Activated effector memory CD4-positive, alpha-beta T cell treated with Interleukin-2 at 50 U/mL for 16 hours (primary cell): ENCODE measurements around the gene PATJ.
"Not testable (repeated sequence)": the region's sequence is repeated elsewhere in the genome, so short reads cannot be mapped to it uniquely, and the experiment has no call there.

Experiments
- DNase-seq: peaks from one replicate; pipeline ENCODE4 v3.0.0-alpha.2; 2020

PATJ gene

DNA sequence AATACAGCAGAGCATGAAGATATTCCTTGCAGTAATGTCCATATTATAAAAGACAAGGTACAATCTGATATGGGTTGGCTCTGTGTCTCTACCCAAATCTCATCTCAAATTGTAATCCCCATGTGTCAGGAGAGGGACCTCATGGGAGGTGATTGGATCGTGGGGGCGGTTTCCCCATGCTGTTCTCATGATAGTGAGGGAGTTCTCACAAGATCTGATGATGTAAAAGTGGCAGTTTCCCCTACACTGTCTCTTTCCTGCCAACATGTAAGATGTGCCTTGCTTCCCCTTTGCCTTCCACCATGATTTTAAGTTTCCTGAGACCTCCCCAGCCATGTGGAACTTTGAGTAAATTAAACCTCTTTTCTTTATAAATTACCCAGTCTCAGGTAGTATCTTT lies 152.0 kb downstream of the PATJ start:
- not testable (repeated sequence) for DNase-seq

DNA sequence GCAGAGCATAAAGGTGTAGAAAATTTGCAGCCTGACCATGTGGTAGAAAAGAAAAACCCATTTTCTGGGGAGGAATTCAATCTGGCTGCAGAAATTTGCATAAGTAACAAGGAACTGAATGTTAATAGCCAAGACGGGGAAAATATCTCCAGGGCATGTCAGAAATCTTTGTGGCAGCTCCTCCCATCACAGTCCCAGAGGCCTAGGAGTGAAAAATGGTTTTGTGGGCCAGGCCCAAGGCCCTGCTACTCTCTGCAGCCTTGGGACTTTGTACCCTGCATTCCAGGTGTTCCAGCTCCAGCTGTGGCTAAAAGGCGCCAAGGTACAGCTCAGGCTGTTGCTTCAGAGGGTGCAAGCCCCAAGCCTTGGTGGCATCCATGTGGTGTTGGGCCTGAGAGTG lies 152.9 kb downstream of the PATJ start:
- no peak for DNase-seq

DNA sequence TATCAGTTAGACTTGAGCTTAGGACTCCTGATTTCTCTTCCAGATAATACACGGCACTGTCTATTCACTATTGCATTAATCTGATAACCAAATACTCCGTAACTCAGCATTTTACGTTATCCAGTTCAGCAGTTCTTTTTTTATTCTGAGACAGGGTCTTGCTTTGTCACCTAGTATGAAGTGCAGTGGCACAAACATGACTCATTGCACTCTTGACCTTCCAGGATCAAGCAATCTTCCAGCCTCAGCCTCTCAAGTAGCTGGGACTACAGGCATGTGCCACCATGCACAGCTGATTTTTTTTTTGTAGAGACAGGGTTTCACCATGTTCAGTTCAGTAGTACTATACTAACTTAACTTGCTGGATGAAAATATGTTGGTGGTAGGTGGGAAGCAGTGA lies 156.4 kb downstream of the PATJ start:
- DNase-seq: no peak

DNA sequence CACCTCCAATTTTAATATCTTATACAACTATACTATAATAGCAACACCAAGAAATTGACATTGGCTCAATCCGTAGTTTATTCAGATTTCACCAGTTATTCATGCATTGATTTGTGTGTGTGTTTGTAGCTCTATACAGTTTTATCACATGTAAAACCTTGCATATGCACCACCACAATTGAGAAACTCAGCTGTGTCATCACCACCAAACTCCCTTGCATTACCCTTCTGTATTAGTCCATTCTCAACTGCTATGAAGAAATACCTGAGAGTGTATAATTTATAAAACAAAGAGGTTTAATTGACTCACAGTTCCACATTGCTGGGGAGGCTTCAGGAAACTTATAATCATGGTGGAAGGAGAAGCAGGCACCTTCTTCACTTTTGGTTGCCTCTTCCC lies 162.1 kb downstream of the PATJ start:
- no peak for DNase-seq

DNA sequence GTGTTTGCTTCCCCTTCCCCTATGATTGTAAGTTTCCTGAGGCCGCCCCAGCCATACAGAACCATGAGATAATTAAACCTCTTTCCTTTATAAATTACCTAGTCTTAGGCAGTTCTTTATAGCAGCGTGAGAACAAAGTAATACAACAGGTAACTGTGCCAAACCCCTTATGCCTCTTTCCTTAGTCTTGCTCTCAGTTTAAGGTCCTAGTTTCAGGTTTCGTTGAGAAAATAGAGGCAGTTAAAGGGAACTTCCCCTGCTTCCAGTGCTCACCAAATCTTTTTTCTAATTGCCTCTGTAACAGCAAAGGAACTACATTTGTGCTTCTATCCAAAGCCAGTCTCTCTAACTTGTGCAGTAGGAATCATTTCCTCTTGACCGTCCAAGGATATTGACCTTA lies 164.8 kb downstream of the PATJ start:
- no peak for DNase-seq

DNA sequence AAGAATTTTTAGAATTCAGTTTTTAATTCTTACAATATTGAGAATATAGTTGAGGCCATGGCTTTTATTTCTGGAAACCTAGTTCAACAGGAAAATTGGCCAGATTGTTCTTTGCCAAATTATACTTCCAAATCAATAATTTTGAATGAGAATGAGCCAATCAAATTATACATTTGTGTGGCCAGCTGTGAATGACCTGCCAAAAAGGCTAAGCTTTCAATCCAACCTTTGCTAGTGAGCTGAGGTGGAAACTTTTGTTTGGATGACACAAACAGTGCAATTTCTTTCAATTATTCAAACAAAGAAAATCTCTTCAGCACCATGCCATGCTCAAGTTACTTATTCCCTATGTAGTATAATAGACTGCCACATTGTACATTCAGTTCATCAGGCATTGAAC lies 167.8 kb downstream of the PATJ start:
- no peak for DNase-seq

DNA sequence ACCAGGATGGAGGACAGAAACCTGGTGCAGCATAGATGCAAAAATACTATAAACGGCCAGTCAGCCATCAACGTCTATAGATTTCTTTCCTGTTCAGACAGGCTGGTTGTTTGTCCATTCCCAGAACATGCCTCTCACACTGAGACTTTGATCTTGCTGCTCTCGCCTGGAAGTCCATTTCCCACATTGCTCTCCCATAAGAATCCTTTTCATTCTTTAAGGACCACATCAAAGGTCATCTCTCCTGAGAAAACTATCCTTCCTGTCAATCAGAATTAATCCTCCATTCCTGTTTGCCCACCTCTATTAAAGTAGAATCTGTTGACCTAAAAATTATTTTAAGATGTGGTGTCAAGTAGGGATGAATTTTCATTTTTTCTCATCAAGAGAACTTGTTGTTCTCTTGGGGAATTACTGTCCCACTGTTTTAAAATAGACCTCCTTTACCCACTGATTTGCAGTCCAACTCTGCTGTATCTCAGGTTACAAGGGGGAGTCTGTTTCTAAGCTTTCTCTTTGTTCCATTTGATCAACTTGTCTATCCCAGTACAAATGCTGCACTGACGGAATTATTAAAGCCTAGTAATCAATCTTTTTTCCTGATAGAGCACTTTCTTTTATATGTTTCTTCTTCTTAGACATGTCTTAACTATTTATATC lies 172.7 kb downstream of the PATJ start:
- no peak for DNase-seq

DNA sequence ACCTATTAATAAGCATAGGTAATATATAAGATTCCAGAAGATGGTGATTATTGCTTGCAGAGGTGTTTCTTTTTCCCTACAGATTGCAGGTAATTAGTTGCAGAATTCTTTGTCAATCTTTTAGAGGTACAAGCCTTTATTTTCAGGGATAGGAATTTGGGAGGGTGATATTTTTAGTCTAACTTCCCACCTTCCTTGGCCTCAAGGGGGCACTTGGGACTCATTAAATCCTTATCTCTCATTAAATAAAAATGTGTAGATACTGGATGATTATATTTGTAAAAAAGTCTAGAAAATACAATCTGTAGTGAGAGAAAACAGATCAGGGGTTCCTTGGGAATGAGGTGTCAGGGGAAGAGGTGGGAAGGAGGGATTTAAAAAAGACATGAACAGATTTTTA lies 179.2 kb downstream of the PATJ start:
- DNase-seq: no peak

DNA sequence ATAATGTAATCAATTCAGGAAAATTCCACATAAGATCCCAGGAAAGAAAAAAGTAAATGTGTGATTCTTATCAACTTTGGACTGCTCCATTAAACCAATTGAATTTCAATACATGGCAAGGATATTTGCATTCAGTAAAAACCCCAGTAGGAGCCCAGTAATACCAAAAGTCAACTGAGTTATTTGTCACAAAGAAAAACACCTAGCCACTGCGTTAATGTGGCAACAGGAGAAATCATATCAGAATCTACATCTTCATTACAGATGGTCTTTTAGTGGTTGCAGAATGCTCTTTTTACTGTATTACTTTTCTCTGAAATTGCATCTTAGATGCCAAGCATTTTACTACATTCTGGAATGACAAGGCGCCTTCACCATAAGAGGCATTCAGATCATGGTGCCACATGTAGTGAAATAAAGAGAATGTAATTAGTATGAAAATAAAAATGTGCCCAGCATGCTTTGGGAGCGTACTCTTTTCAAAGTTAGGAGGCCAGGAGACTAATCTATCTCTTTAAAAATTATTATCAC lies 180.7 kb downstream of the PATJ start:
- DNase-seq: no peak

DNA sequence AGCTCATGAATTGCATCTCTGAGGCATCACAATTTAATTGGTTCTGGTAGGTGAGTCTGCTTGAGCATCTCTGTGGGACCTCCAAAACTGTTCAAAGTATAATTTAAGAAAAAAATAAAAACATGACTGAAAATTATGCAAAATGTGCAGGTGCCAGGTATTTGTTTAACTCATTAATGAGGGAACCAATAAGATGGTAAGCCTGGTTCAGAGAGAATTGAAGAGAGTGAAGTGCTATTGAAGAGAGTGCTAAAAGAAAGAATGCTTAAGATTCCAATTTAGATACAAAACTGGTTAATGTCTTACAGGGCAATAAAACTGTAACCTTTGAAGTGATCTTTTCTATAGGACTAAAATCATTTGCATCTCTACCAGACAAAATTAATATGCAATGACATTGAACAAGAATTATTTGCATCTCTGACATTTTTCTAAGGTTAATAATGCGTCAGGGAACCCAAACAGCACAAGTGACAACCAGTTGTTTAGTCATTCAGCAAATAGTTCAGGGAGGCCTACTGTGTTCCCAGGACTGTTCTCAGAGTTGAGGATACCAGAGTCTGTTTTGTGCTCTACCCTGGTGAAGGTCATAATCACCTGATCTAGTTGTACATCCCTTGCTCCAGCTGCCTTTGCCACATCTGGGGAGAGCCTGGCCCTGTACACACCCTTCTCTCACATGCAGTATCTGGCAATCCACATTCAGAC lies 183.5 kb downstream of the PATJ start:
- DNase-seq: no peak

DNA sequence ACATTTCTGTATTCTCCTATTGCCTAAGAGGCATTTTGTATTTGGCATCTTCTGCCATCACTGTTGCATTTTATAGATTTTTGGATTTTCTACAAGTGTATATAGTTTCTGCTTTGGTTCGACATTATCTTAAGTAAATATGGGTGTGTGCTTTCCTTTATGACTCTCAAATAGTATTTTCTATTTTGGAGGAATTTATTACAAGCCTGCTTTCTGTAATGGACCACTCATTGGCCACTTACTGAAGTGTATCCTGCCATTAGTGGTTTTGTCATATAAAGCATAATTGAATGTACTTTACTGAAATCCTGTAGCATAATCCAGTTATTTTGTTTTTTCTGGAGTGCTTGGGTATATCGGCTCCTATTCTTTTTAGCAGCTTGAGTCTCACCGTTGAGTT lies 184.3 kb downstream of the PATJ start:
- DNase-seq: no peak

DNA sequence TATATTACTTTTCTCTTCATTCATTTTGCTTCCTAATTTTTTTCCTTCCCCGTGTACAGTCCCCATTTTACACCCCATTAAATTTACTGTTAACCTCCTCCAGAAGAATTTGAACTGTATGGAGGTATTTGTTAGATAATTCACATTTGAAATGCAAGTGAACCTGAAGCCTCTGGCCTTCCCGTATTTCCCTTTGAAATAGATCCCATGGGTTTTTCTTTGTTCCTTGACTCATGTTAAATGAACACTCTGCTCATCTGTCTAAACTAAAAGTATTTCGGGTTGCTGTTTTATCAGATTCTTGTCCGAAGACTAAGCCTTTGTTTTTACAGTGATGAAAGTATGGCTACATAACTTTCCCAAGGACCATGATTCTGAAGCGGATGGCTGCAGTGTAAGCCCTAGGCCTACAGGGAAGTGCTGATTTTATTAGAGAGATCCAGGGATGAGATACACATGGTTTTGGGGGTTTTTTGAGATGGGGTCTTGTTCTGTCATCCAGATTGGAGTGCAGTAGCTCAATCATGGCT lies 187.9 kb downstream of the PATJ start:
- no peak for DNase-seq

DNA sequence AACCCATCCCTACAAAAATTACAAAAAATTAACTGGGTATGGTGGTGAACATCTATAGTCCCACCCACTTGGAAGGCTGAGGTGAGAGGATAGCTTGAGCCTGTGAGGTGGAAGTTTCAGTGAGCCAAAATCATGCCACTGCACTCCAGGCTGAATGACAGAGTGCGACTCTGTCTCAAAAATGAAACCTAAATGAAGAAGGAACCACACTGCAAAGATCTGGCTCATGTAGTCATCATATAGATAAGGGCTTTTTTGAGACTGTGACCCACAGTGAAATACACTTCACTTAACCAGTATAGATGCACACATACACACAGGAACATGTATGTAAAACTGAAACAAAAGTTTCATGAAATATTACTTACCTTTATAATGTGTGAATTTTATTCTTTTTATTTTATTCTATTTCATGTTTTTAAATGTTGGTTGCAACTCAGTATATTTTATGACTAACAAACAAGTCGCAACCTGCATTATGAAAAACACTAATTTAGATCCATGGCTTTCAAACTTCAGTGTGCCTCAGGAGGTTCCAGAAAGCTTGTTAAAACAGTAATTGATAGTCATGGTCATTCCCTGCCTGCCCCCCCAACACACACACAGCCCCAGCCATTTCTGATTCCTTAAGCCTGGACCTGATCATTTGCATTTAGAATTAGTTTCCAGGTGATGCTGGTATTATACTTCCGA lies 189.5 kb downstream of the PATJ start:
- no peak for DNase-seq

DNA sequence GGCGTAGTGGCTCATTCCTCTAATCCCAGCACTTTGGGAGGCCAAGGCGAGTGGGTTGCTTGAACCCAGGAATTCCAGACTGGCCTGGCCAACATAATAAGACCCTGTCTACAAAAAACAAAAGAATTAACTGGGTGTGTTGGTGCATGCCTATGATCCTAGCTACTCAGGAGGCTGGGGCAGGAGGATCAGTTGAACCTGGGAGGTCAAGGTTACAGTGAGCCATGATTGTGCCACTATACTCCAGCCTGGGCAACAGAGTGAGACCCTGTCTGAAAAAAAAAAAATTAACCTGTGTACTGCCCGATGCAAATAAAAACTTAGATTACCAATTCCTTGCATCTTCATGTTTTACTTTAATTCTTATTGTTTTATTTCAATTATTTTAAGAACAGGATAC lies 193.2 kb downstream of the PATJ start:
- no peak for DNase-seq

DNA sequence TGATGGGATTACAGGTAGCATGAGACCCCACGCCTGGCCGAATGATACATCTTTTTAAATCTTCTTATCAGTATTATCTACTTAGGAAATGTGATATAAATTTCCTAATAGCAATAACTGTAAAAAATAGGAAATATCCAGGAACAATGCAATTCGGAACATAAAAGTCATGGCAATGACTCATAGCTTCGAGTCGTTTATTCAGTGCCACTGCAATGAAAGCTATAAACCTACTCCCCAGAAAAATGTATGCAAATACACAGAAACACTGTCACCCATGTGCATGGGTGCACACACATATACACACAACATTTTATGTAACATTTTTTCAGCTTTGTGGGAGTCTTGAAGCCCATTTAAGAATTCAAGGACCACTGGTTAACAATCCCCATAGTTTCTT lies 194.6 kb downstream of the PATJ start:
- no peak for DNase-seq

DNA sequence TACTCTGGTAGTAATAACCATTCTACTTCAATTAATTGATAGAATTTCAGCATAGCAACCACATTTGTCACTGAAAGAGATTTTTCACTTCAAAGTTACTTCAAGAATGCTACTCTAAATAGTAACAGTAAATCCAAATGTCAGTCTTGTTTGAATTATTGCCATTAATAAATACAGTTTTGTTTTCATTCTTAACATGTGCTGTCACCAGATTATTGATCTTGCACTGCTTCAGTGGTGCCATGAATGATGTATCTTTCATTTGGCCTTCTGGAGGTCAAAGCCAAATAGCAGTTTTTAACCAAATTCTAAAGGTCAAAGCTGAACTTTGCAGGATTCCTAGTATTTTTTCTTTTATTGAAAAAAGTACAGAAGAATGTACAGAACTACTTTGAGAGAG lies 199.5 kb downstream of the PATJ start:
- DNase-seq: no peak

DNA sequence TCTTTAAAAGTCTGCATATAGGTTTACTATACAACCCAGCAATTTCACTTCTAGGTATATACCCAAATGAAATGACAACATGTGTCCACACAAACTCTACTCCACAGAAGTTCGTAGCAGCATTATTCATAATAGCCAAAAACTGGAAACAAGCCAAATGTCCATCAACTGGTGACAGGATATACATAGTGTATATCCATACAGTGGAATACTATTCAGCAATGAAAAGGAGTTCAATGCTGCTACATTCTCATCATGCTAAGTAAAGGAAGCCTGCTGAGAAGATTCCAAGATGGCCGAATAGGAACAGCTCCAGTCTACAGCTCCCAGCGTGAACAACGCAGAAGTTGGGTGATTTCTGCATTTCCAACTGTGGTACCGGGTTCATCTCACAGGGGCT lies 200.6 kb downstream of the PATJ start:
- DNase-seq: no peak

DNA sequence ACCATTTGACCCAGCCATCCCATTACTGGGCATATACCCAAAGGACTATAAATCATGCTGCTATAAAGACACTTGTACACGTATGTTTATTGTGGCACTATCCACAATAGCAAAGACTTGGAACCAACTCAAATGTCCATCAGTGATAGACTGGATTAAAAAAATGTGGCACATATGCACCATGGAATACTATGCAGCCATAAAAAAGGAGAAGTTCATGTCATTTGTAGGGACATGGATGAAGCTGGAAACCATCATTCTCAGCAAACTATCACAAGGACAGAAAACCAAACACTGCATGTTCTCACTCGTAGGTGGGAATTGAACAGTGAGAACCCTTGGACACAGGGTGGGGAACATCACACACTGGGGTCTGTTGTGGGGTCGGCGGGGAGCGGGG lies 206.4 kb downstream of the PATJ start:
- DNase-seq: not testable (repeated sequence)

DNA sequence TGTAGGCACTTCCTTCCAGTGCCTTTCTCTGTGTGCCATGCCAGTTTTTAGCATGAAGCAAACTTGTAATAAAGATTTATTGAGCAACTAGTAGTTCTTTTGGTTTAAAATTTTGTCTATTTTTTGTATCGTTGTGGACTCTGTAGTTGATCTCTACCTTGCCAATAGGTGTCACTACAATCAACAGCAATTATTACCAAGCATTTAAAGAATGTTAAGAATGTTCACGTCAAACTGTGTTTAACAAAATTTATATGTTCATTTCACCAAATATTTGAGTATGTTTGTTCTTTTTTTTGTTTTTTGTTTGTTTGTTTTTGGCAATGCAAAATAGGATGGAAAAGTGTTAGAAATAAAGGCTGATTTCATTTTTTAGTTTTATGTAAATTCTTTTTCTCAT lies 208.1 kb downstream of the PATJ start:
- DNase-seq: no peak

DNA sequence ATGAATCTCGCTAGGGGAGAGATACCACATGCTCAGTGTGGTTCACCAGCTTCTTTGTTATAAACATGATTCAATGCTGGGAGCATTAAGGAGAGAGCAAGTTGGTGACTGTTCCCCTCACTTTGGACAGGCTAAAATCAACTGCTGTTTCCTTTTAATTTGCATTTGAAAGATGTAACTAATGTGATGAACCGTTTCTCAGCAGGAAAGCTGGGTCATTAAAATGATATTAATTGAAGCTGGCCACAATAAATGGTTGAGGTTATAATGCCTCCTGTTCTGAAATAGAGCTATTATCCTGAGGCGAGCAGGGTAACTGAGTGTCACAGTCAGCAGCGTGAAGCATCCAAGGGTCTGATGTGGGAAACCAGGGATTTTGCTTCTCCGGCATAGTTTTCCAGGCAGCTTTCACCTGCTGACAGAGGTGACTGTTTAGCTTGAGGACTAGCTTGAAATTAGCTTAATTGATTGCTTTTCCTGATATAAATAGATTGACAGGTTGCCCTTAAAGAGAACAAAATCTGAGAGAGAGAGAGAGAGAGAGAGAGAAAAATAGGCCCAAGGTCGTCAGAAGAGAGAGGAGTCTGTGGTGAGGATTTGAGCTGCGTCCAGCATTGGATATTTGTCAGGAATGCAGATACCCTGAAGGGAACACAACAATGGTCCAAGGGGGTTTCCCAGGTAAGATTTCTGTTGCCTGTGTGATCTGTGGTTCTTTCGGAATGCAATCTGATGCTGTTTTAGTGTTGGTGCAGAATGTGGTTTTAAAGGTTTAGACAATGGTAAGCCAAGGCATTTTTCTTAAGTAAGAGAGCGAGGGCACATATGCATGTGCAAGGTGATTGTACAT lies 209.7 kb downstream of the PATJ start:
- no peak for DNase-seq

DNA sequence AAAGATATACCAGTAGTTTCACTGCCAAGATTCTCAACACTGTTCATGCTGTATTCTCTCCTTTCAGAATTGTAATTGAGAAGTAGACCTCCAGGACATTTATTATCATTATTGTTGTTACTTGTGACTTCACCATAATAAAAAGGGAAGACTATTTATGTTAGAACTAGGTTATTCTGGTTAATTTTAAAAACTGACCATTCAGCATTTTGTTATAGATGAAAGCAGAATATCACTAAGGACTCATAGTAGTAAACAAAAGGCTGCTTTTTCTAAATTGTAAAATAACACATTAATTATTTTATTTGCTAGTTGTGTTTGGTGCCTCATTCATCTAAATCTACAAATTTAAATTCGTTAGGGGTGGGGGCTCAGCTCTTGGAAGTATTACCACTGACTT lies 210.4 kb downstream of the PATJ start:
- no peak for DNase-seq

DNA sequence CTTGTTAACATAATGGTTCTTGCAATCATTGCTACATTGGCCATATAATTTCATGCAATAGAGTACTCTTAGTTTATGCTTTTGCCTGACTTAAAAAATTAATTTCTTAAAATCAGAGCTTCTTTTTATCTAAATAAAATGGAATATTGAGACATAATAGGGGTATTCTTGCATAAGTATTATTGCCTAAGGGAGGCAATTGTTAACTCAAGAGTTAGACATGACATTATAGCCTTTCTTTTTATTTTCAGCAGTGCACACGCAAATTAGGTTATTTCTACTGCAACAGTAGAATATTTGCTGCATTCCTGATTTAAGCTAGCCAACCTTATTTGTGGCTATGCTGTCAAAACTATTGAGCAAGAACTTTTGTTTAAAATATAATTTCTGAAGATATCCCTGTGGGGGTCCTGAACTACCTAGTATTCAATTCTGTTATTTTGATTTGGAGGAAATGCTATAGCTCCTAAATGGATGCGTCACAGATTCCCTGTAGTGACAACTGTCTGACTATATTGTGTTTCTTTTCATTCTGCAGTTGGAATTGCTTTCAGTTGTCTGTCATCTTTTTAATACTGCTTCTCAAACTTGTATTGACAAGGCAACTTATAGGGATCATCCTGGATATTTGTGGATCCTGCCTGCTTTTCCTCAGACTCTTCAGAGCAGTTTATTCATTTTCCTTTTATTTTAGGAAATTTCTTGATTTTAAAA lies 211.0 kb downstream of the PATJ start:
- no peak for DNase-seq
